Sigmoid colon (tissue), 7 donors: ENCODE measurements around the gene PPM1F. TPM values are rescaled to one million over a fixed set of nuclear protein-coding genes. Genes with fewer than 3 reads are reported as not detected.

Source experiments
- DNase-seq: peaks from one replicate; pipeline ENCODE4 v3.0.0-alpha.2; 2019
- H3K27ac ChIP-seq, 4 donors: fragments of 200-600 bp; sonication (generic); one replicate each; pipeline ENCODE4 v1.5.1; 2016 to 2019; ENCODE audit warnings: mild to moderate bottlenecking in 1 of 4
- H3K27me3 ChIP-seq, 3 donors: fragments of 200-600 bp; sonication (generic); one replicate each; pipeline ENCODE4 v1.5.1; 2019; ENCODE audit warnings: mild to moderate bottlenecking in 1 of 3
- H3K36me3 ChIP-seq, 4 donors: fragments of 200-600 bp; sonication (generic); one replicate each; pipeline ENCODE4 v1.5.1; 2016 to 2019
- H3K4me1 ChIP-seq, 4 donors: fragments of 200-600 bp; sonication (generic); one replicate each; pipeline ENCODE4 v1.5.1; 2017 to 2019
- H3K4me3 ChIP-seq, 4 donors: fragments of 200-600 bp; sonication (generic); one replicate each; pipeline ENCODE4 v1.5.1; 2017 to 2019; ENCODE audit warnings: mild to moderate bottlenecking in 2 of 4, moderate library complexity in 1 of 4
- H3K9me3 ChIP-seq, 4 donors: fragments of 200-600 bp in 3 of 4; sonication (generic) in 3 of 4; one replicate each; pipeline versions ENCODE4 v1.5.1 to v1.6.1; 2013 to 2019
- EP300 ChIP-seq, 4 donors: sonication (generic); formaldehyde crosslinking; IDR thresholded peaks; one replicate each; pipeline ENCODE4 v1.6.1; 2017; ENCODE audit warnings: antibody characterized with exemption in 4 of 4
- POLR2A ChIP-seq, 2 donors: fragments of 450-650 bp; IDR thresholded peaks; one replicate each; pipeline ENCODE4 v1.6.1; 2016; ENCODE audit warnings: antibody characterized with exemption in 2 of 2, mild to moderate bottlenecking in 2 of 2, moderate library complexity in 2 of 2
- POLR2AphosphoS5 ChIP-seq, 4 donors: sonication (generic); formaldehyde crosslinking; IDR thresholded peaks; one replicate each; pipeline ENCODE4 v1.6.1; 2017; ENCODE audit warnings: antibody characterized with exemption in 4 of 4
- WGBS, 2 donors: extraction: QIAGEN DNeasy Blood & Tissue Kit; methylation state at CpG; one replicate each; pipeline ENCODE4 v1.1.7; 2013; 5-methylcytosine and 5-hydroxymethylcytosine counted together
- intact Hi-C: fragments of 100-400 bp; cut with DNase I; formaldehyde crosslinking; loops from one replicate; pipeline ENCODE4 v1.15.1; 2023
- polyA plus RNA-seq, 3 donors: library from polyadenylated mRNA; stranded (reverse); fragments of 200-250 nt; gene quantifications; one replicate each; pipeline ENCODE4 v1.2.3, GENCODE V29; 2013
- total RNA-seq, 4 donors: library from RNA; depleted of rRNA; stranded (reverse); fragments of >200 nt; gene quantifications; one replicate each; pipeline ENCODE4 v1.1.0, GENCODE V29; 2016
- TF ChIP-seq, protein P1 (sequence below), 4 experiments: fragments of 450-650 bp in 3 of 4; fragments of 200-600 bp in 1 of 4; IDR thresholded peaks; one replicate each; pipeline ENCODE4 v1.5.1; 2016 to 2019; ENCODE audit warnings: antibody characterized with exemption in 4 of 4, mild to moderate bottlenecking in 3 of 4, moderate library complexity in 2 of 4
- donor health status: healthy with polysubstance abuse.
- donor health status: Bipolar disorder and iron deficiency.
- donor health status: healthy.

PPM1F gene
- total and polyA plus RNA-seq, 7 donors: 2.5 to 39.2 (median 20.3) TPM

DNA sequence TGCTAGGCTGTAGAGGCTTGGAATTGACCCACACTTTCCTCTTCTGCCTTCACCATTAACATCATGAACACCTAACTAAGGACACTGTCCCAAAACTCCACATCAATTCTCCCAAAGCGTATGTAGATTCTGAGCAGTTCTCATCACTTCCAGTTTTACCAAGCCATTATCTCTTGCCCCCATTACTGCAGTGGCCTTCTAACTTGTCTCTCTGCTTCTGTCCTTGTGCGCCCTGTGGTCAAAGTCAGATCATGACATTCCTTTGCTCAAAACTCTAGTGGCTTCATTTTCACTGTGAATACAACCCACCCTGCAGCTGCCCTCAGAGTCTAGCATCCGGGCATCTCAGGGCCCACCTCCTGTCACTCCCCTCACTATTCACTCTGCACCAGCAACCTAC, 43.0 kb upstream of the PPM1F start:
- H3K27ac ChIP-seq: no peak overlapping the region
- TF ChIP-seq POLR2AphosphoS5 (IDR thresholded peaks at IDR 0.05): no peak
- no peak for TF ChIP-seq POLR2A (IDR thresholded peaks at IDR 0.05)
- TF ChIP-seq EP300 (IDR thresholded peaks at IDR 0.05): no peak
- TF ChIP-seq, protein P1, sequence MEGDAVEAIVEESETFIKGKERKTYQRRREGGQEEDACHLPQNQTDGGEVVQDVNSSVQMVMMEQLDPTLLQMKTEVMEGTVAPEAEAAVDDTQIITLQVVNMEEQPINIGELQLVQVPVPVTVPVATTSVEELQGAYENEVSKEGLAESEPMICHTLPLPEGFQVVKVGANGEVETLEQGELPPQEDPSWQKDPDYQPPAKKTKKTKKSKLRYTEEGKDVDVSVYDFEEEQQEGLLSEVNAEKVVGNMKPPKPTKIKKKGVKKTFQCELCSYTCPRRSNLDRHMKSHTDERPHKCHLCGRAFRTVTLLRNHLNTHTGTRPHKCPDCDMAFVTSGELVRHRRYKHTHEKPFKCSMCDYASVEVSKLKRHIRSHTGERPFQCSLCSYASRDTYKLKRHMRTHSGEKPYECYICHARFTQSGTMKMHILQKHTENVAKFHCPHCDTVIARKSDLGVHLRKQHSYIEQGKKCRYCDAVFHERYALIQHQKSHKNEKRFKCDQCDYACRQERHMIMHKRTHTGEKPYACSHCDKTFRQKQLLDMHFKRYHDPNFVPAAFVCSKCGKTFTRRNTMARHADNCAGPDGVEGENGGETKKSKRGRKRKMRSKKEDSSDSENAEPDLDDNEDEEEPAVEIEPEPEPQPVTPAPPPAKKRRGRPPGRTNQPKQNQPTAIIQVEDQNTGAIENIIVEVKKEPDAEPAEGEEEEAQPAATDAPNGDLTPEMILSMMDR (IDR thresholded peaks at IDR 0.05): no peak
- 92% methylated on average over 3 of the region's 3 CpGs for WGBS, 2 donors
- H3K4me3 ChIP-seq: no peak overlapping the region
- H3K27me3 ChIP-seq: no peaks in the 10 kb centered on the region
- H3K4me1 ChIP-seq: no peaks in the 10 kb centered on the region
- DNase-seq: no peak
- H3K9me3 ChIP-seq: no peaks in the 10 kb centered on the region
- intact Hi-C loops: no loop called here
- no peaks in the 10 kb centered on the region for H3K36me3 ChIP-seq

DNA sequence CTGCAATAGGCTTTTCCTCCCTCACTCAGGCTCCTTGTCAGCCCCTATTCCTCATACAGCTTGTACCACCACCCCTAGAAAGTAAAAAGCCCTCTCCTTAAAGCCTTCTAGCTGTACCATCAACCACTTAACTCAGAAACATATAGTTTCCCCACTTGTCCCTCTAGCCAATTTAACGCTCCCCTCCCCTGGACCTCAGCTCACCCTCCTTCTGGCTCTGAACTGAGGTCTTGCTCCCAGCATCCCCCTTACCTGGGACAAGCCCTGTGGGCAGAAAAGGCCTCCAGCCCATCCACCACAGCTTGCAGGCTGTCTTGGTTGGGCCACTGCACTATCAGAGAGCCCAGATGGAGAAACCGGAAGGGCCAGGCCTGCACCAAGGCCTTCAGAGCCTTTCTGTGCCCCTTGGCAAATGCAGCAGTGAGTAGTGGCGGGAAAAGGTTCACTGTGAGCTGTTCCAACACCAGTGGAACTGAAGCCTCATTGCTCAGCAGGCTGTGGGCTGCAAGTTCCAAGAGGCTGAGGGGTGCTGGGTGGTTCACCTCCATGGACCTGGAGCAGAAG, 42.3 kb upstream of the PPM1F start:
- TF ChIP-seq POLR2A (IDR thresholded peaks at IDR 0.05) (no peak), POLR2AphosphoS5 (IDR thresholded peaks at IDR 0.05) (no peak), EP300 (IDR thresholded peaks at IDR 0.05) (no peak)
- TF ChIP-seq, protein P1 (IDR thresholded peaks at IDR 0.05): no peak
- 91 to 92% methylated on average over 3 of the region's 3 CpGs for WGBS, 2 donors
- intact Hi-C loops: no loop called here

DNA sequence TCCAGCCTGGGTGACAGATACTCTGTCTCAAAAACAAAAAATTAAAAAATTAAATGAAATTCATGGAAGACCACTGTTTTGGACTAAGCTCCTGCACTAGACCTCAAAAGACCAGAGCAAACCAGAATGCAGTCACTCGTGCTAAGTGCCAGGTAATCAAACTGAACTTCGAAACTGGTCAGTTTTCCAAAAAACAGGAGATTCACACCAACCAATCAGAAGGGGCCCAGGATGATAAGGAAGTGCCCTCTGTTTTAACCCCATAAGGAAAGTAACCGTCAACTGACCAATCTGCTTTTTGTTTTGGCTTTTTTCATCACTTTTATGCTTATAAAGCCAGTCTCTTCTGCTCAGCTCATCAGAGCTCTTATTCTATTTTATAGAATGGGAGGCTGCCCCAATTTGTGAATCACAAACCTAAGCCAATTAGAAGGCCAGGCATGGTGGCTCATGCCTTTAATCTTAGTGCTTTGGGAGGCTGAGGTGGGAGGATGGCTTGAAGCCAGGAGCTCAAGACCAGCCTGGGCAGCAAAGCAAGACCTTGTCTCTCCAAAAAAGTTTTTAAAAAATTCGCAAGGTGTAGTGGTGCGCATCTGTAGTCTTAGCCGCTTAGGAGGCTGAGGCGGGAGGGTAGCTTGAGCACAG, 40.1 kb upstream of the PPM1F start:
- no peak overlapping the region for H3K27ac ChIP-seq
- H3K36me3 ChIP-seq: no peaks in the 10 kb centered on the region
- no peaks in the 10 kb centered on the region for H3K9me3 ChIP-seq
- 68 to 84% methylated on average over 7 of the region's 7 CpGs for WGBS, 2 donors
- H3K4me1 ChIP-seq: no peaks in the 10 kb centered on the region
- TF ChIP-seq EP300 (IDR thresholded peaks at IDR 0.05) (no peak), POLR2A (IDR thresholded peaks at IDR 0.05) (no peak), POLR2AphosphoS5 (IDR thresholded peaks at IDR 0.05) (no peak)
- TF ChIP-seq, protein P1 (IDR thresholded peaks at IDR 0.05): no peak
- DNase-seq: no peak
- H3K4me3 ChIP-seq: no peak overlapping the region
- H3K27me3 ChIP-seq: no peaks in the 10 kb centered on the region
- intact Hi-C loops: no loop called here

More for the DNA sequence above, 42.3 kb upstream of the PPM1F start:
- no peaks in the 10 kb centered on the region for H3K4me1 ChIP-seq
- no peak overlapping the region for H3K4me3 ChIP-seq
- H3K27ac ChIP-seq: no peak overlapping the region
- no peaks in the 10 kb centered on the region for H3K9me3 ChIP-seq
- no peak for DNase-seq
- H3K36me3 ChIP-seq: no peaks in the 10 kb centered on the region
- H3K27me3 ChIP-seq: no peaks in the 10 kb centered on the region

DNA sequence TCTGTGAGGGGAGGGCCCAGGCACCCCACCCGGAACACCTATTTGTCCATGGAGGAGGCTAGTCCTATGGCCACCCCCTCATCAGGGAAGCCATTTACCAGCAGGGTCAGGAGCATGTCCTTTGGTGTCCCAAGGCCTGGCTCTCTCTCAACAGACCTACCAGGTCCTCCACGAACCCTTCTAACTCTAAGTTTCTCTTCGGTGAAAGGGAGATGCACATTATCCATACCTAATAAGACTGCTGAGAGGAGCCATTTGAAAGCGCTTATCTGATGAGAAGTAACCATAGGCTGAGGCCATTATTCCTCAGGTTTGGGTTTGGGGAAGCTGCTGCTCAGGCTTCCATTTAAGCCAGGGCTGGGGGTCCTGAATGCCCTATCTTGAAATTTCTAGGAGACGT, 39.1 kb upstream of the PPM1F start:
- Histone ChIP-seq H3K4me3 (no peak overlapping the region), H3K4me1 (no peaks in the 10 kb centered on the region), H3K27me3 (no peaks in the 10 kb centered on the region), H3K36me3 (no peaks in the 10 kb centered on the region), H3K27ac (no peak overlapping the region), H3K9me3 (no peaks in the 10 kb centered on the region)
- TF ChIP-seq POLR2AphosphoS5 (IDR thresholded peaks at IDR 0.05) (no peak), EP300 (IDR thresholded peaks at IDR 0.05) (no peak), POLR2A (IDR thresholded peaks at IDR 0.05) (no peak)
- TF ChIP-seq, protein P1 (IDR thresholded peaks at IDR 0.05): no peak
- WGBS, 2 donors: 90 to 94% methylated on average over 5 of the region's 5 CpGs
- no peak for DNase-seq
- intact Hi-C loops: no loop called here

DNA sequence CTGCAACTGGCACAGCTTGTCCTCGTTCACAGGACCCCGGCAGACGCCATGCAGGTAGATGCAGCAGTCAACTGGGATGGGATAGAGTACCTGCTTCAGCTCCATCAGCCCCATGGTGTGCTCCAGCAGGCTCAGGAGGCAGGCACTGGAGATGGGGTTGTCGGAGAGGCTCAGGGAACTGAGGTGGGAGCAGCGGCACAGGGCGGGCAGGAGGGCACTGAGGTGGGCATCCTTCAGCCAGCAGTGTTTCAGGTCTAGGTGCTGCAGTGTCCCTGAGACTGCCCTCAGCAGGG, 38.6 kb upstream of the PPM1F start:
- WGBS, 2 donors: 81 to 85% methylated on average over 6 of the region's 6 CpGs
- H3K4me3 ChIP-seq: no peak overlapping the region
- H3K9me3 ChIP-seq: no peaks in the 10 kb centered on the region
- no peak for DNase-seq
- no peak for TF ChIP-seq POLR2AphosphoS5 (IDR thresholded peaks at IDR 0.05)
- TF ChIP-seq POLR2A (IDR thresholded peaks at IDR 0.05): no peak
- TF ChIP-seq EP300 (IDR thresholded peaks at IDR 0.05): no peak
- TF ChIP-seq, protein P1 (IDR thresholded peaks at IDR 0.05): no peak
- no peaks in the 10 kb centered on the region for H3K27me3 ChIP-seq
- no peaks in the 10 kb centered on the region for H3K36me3 ChIP-seq
- no peak overlapping the region for H3K27ac ChIP-seq
- intact Hi-C loops: no loop called here
- H3K4me1 ChIP-seq: no peaks in the 10 kb centered on the region
